Karpas-422 (cell line): ENCODE data around the gene ADPRHL1. TPM values are rescaled to one million over a fixed set of nuclear protein-coding genes. Genes with fewer than 3 reads are reported as not detected.

ENCODE experiments used
- DNase-seq: peaks from one replicate; pipeline ENCODE4 v3.0.0-alpha.2; 2015
- H2AFZ ChIP-seq: fragments of 200-600 bp; sonication (generic); 2 replicates; pipeline ENCODE4 v1.6.1; 2014; ENCODE audit warnings: antibody characterized with exemption, low read length, mixed read lengths
- H3K27ac ChIP-seq: fragments of 200-600 bp; sonication (generic); 2 replicates; pipeline ENCODE4 v1.5.1; 2014; ENCODE audit warnings: mild to moderate bottlenecking, low read length, moderate library complexity
- H3K27me3 ChIP-seq: fragments of 200-600 bp; sonication (generic); 2 replicates; pipeline ENCODE4 v1.6.1; 2014; ENCODE audit warnings: low read length, mixed read lengths
- H3K36me3 ChIP-seq: fragments of 200-600 bp; sonication (generic); 2 replicates; pipeline ENCODE4 v1.6.1; 2014; ENCODE audit warnings: low read length, mixed read lengths; ENCODE audit not compliant: insufficient read depth
- H3K4me1 ChIP-seq: fragments of 200-600 bp; sonication (generic); 2 replicates; pipeline ENCODE4 v1.6.1; 2014; ENCODE audit warnings: mild to moderate bottlenecking, low read length, mixed read lengths
- H3K4me2 ChIP-seq: fragments of 200-600 bp; sonication (generic); 2 replicates; pipeline ENCODE4 v1.6.1; 2014; ENCODE audit warnings: low read length, low read depth, mild to moderate bottlenecking; ENCODE audit not compliant: poor library complexity, severe bottlenecking
- H3K4me3 ChIP-seq: fragments of 200-600 bp; sonication (generic); 2 replicates; pipeline ENCODE4 v1.5.1; 2014; ENCODE audit warnings: mild to moderate bottlenecking, antibody characterized with exemption, low read length, mixed read lengths
- H3K79me2 ChIP-seq: fragments of 200-600 bp; sonication (generic); 2 replicates; pipeline ENCODE4 v1.6.1; 2014; ENCODE audit warnings: mild to moderate bottlenecking, low read length, mixed read lengths
- H3K9ac ChIP-seq: fragments of 200-600 bp; sonication (generic); 2 replicates; pipeline ENCODE4 v1.6.0; 2014; ENCODE audit warnings: low read length
- H3K9me2 ChIP-seq: fragments of 200-600 bp; sonication (generic), shearing (Covaris generic); replicated peaks from 2 replicates; pipeline ENCODE4 v1.6.0; 2014; ENCODE audit warnings: mild to moderate bottlenecking, low read length, moderate library complexity; ENCODE audit not compliant: insufficient read depth
- H3K9me3 ChIP-seq: fragments of 300-700, 200-600 bp; sonication (generic); 2 replicates; pipeline ENCODE4 v1.6.1; 2014; ENCODE audit warnings: low read length, mixed read lengths
- H4K20me1 ChIP-seq: fragments of 200-600 bp; sonication (generic); 2 replicates; pipeline ENCODE4 v1.6.1; 2014; ENCODE audit warnings: mild to moderate bottlenecking, antibody characterized with exemption, low read length, low read depth; ENCODE audit not compliant: insufficient read depth
- total RNA-seq: library from RNA; depleted of rRNA; stranded (reverse); fragments of >200 nt; shearing (Covaris generic); gene quantifications from 2 replicates; pipeline ENCODE4 v1.2.3, GENCODE V29; 2014; ENCODE audit warnings: low replicate concordance

The ADPRHL1 gene
- total RNA-seq, 1 experiment from 2014 or later: 10.2 TPM

GRCh38 chr13:113468029-113468428, 14.7 kb upstream of the ADPRHL1 start:
- H3K4me1 ChIP-seq: no peaks in the 10 kb centered on the region
- H3K79me2 ChIP-seq: peaks cover 63% of the 10 kb centered on the region
- no peak overlapping the region for H3K4me2 ChIP-seq
- DNase-seq: no peak
- no peak overlapping the region for H3K9ac ChIP-seq
- no peaks in the 10 kb centered on the region for H3K9me2 ChIP-seq
- H3K9me3 ChIP-seq: no peaks in the 10 kb centered on the region
- H3K4me3 ChIP-seq: no peak overlapping the region
- H3K27me3 ChIP-seq: no peaks in the 10 kb centered on the region
- H4K20me1 ChIP-seq: peaks cover 11% of the 10 kb centered on the region; the same call in 1 of the 2 replicates
- no peak overlapping the region for H2AFZ ChIP-seq
- H3K36me3 ChIP-seq: peaks cover 34% of the 10 kb centered on the region
- H3K27ac ChIP-seq: no peak overlapping the region

DNA sequence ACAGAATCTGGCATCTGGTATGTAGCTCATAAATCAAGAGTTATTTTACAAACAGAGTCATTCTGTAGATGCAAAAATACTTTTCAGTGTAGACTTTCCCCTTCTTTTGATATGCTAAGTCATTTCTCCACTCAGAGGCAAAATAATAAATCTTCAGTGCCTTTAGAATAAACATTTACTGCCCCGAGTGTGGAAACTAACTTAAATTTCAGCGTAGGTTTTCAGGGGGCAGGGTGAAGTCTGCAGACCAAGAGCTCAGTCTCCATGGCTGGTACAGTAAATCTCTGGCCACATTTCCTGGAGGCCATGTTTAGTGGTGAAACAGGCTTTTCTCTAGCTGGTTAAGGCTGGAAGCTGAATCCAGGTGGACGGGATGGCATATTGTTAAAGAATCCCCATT, 13.1 kb upstream of the ADPRHL1 start:
- no peak overlapping the region for H3K4me2 ChIP-seq
- no peak overlapping the region for H3K4me3 ChIP-seq
- no peak overlapping the region for H3K9ac ChIP-seq
- no peaks in the 10 kb centered on the region for H3K9me3 ChIP-seq
- H3K4me1 ChIP-seq: no peaks in the 10 kb centered on the region
- no peaks in the 10 kb centered on the region for H3K27me3 ChIP-seq
- H4K20me1 ChIP-seq: peaks cover 11% of the 10 kb centered on the region; the same call in 1 of the 2 replicates
- H3K79me2 ChIP-seq: peaks cover 52% of the 10 kb centered on the region
- H2AFZ ChIP-seq: no peak overlapping the region
- DNase-seq: no peak
- no peak overlapping the region for H3K27ac ChIP-seq
- peaks cover 37% of the 10 kb centered on the region for H3K36me3 ChIP-seq
- H3K9me2 ChIP-seq: no peaks in the 10 kb centered on the region

- no peak overlapping the region for H3K4me3 ChIP-seq
- DNase-seq: no peak
- H3K27ac ChIP-seq: no peak overlapping the region
These were observed 12.0 kb upstream of the ADPRHL1 start for GRCh38 chr13:113465300-113465699.

GRCh38 chr13:113464476-113464875, 11.2 kb upstream of the ADPRHL1 start:
- Histone ChIP-seq H3K4me3 (no peak overlapping the region), H3K79me2 (peaks cover 37% of the 10 kb centered on the region), H4K20me1 (peaks cover 10% of the 10 kb centered on the region; the same call in 1 of the 2 replicates), H3K4me1 (no peaks in the 10 kb centered on the region), H3K9ac (no peak overlapping the region), H3K27me3 (no peaks in the 10 kb centered on the region), H3K36me3 (peaks cover 45% of the 10 kb centered on the region), H3K4me2 (no peak overlapping the region), H3K9me3 (no peaks in the 10 kb centered on the region), H2AFZ (no peak overlapping the region), H3K9me2 (no peaks in the 10 kb centered on the region), H3K27ac (no peak overlapping the region)
- DNase-seq: no peak

More at GRCh38 chr13:113465300-113465699, 12.0 kb upstream of the ADPRHL1 start:
- no peaks in the 10 kb centered on the region for H3K9me3 ChIP-seq
- H3K4me1 ChIP-seq: no peaks in the 10 kb centered on the region
- H3K9ac ChIP-seq: no peak overlapping the region
- no peak overlapping the region for H3K4me2 ChIP-seq
- H3K9me2 ChIP-seq: no peaks in the 10 kb centered on the region
- peaks cover 40% of the 10 kb centered on the region for H3K36me3 ChIP-seq
- no peaks in the 10 kb centered on the region for H3K27me3 ChIP-seq
- peaks cover 45% of the 10 kb centered on the region for H3K79me2 ChIP-seq
- H2AFZ ChIP-seq: no peak overlapping the region
- peaks cover 11% of the 10 kb centered on the region; the same call in 1 of the 2 replicates for H4K20me1 ChIP-seq

- DNase-seq: no peak
These were observed 7.9 kb upstream of the ADPRHL1 start for GRCh38 chr13:113461022-113461751.

GRCh38 chr13:113460599-113460998, 7.3 kb upstream of the ADPRHL1 start:
- no peak for DNase-seq

More at GRCh38 chr13:113461022-113461751, 7.9 kb upstream of the ADPRHL1 start:
- Histone ChIP-seq H3K79me2 (peaks cover 15% of the 10 kb centered on the region), H3K4me2 (no peak overlapping the region), H3K9me3 (no peaks in the 10 kb centered on the region), H4K20me1 (no peaks in the 10 kb centered on the region), H3K27ac (no peak overlapping the region), H3K4me1 (no peaks in the 10 kb centered on the region), H3K4me3 (no peak overlapping the region), H3K27me3 (no peaks in the 10 kb centered on the region), H3K9me2 (no peaks in the 10 kb centered on the region), H2AFZ (no peak overlapping the region), H3K36me3 (peaks cover 42% of the 10 kb centered on the region), H3K9ac (no peak overlapping the region)

DNA sequence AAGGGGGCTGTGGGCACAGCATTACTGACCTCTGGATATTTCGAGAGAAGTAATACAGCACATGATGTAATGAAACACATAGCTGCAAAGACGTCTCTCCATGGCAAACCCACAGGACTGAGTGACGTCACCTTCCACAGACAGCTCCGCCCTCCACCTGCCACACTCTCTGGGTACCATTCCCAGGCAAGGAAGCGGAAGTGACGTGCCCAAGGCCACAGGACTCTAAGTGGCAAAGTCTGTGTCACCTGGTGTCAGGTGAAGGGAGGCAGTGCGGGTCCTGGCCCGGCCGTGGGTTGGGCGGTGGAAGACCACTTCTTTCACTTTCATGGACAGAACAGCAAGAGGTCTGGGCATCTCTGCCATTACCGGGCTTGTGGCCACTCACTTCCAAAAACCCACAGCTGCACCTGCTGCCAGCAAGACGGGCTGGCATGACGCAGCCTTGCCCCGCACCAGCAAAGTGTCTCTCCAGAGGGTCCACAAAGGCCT, 6.8 kb upstream of the ADPRHL1 start:
- no peak overlapping the region for H3K9ac ChIP-seq
- H3K4me3 ChIP-seq: no peak overlapping the region
- H3K27me3 ChIP-seq: no peaks in the 10 kb centered on the region

More at GRCh38 chr13:113460599-113460998, 7.3 kb upstream of the ADPRHL1 start:
- H3K79me2 ChIP-seq: peaks cover 12% of the 10 kb centered on the region
- no peaks in the 10 kb centered on the region for H3K9me3 ChIP-seq
- peaks cover 39% of the 10 kb centered on the region for H3K36me3 ChIP-seq
- H3K4me1 ChIP-seq: peaks cover 2% of the 10 kb centered on the region
- no peak overlapping the region for H3K27ac ChIP-seq
- no peaks in the 10 kb centered on the region for H3K9me2 ChIP-seq
- no peak overlapping the region for H3K4me2 ChIP-seq
- no peak overlapping the region for H3K9ac ChIP-seq
- H4K20me1 ChIP-seq: no peaks in the 10 kb centered on the region
- no peaks in the 10 kb centered on the region for H3K27me3 ChIP-seq
- H2AFZ ChIP-seq: no peak overlapping the region
- H3K4me3 ChIP-seq: no peak overlapping the region

GRCh38 chr13:113458253-113459065, 5.2 kb upstream of the ADPRHL1 start:
- no peak overlapping the region for H3K27ac ChIP-seq
- no peak overlapping the region for H2AFZ ChIP-seq
- H4K20me1 ChIP-seq: no peaks in the 10 kb centered on the region
- peaks cover under 1% of the 10 kb centered on the region for H3K79me2 ChIP-seq
- no peaks in the 10 kb centered on the region for H3K27me3 ChIP-seq
- no peaks in the 10 kb centered on the region for H3K9me3 ChIP-seq
- DNase-seq: peak; percentile 41
- H3K36me3 ChIP-seq: peaks cover 30% of the 10 kb centered on the region
- H3K4me3 ChIP-seq: no peak overlapping the region
- H3K4me1 ChIP-seq: peaks cover 23% of the 10 kb centered on the region
- H3K4me2 ChIP-seq: no peak overlapping the region
- H3K9ac ChIP-seq: no peak overlapping the region
- no peaks in the 10 kb centered on the region for H3K9me2 ChIP-seq

More for the DNA sequence above, 6.8 kb upstream of the ADPRHL1 start:
- no peaks in the 10 kb centered on the region for H4K20me1 ChIP-seq
- H3K36me3 ChIP-seq: peaks cover 37% of the 10 kb centered on the region
- H2AFZ ChIP-seq: no peak overlapping the region
- no peaks in the 10 kb centered on the region for H3K9me2 ChIP-seq
- H3K4me2 ChIP-seq: no peak overlapping the region
- no peak overlapping the region for H3K27ac ChIP-seq
- peaks cover 7% of the 10 kb centered on the region for H3K4me1 ChIP-seq
- peaks cover 9% of the 10 kb centered on the region for H3K79me2 ChIP-seq
- no peaks in the 10 kb centered on the region for H3K9me3 ChIP-seq
- DNase-seq: no peak
